ENCODE measurements around the gene RGS4.

The RGS4 gene

GRCh38 chr1:163107655-163108054 lies 38.5 kb downstream of the RGS4 start:
- peaks cover 7 to 33% (median 20%) of the 10 kb centered on the region in 11 experiments; a peak in 19 of 22 replicates for H3K9me3 ChIP-seq (replicated peaks in 1 of 11)
- H4K20me1 ChIP-seq, result no peaks in the 10 kb centered on the region
- H3K4me1 ChIP-seq, result peaks cover 0 to 12% (median 8%) of the 10 kb centered on the region in 10 experiments; a peak in 12 of 20 replicates
- H3K4me3 ChIP-seq, result no peak overlapping the region
- no peak overlapping the region for H3K4me2 ChIP-seq
- H3K9ac ChIP-seq, result no peak overlapping the region
- no peaks in the 10 kb centered on the region for H3K27me3 ChIP-seq
- no peaks in the 10 kb centered on the region for H3K36me3 ChIP-seq
- no peak overlapping the region for H3K27ac ChIP-seq
- TF ChIP-seq Cebpa-rat (IDR thresholded peaks at IDR 0.05), result no peak

GRCh38 chr1:163115887-163116286 lies 46.7 kb downstream of the RGS4 start:
- H3K27me3 ChIP-seq, result no peaks in the 10 kb centered on the region

GRCh38 chr1:163119707-163120106 lies 50.5 kb downstream of the RGS4 start:
- Histone ChIP-seq H3K36me3 (no peaks in the 10 kb centered on the region), H3K4me3 (no peak overlapping the region), H3K9ac (no peak overlapping the region), H3K4me2 (no peak overlapping the region), H3K27me3 (no peaks in the 10 kb centered on the region), H3K4me1 (no peaks in the 10 kb centered on the region), H3K27ac (no peak overlapping the region), H4K20me1 (no peaks in the 10 kb centered on the region), H3K9me3 (replicated peaks in 1 of 11) (no peaks in the 10 kb centered on the region)
- TF ChIP-seq Cebpa-rat (IDR thresholded peaks at IDR 0.05), result no peak

More at GRCh38 chr1:163115887-163116286, 46.7 kb downstream of the RGS4 start:
- Histone ChIP-seq H3K4me2 (no peak overlapping the region), H3K4me1 (no peaks in the 10 kb centered on the region), H3K4me3 (no peak overlapping the region), H3K9ac (no peak overlapping the region), H4K20me1 (no peaks in the 10 kb centered on the region), H3K9me3 (replicated peaks in 1 of 11) (no peaks in the 10 kb centered on the region), H3K36me3 (no peaks in the 10 kb centered on the region), H3K27ac (no peak overlapping the region)
- no peak for TF ChIP-seq Cebpa-rat (IDR thresholded peaks at IDR 0.05)

- Histone ChIP-seq H3K4me2 (no peak overlapping the region), H3K4me1 (no peaks in the 10 kb centered on the region), H3K9ac (no peak overlapping the region), H3K27me3 (no peaks in the 10 kb centered on the region), H3K9me3 (replicated peaks in 1 of 11) (no peaks in the 10 kb centered on the region), H3K4me3 (no peak overlapping the region), H4K20me1 (no peaks in the 10 kb centered on the region), H3K36me3 (no peaks in the 10 kb centered on the region), H3K27ac (no peak overlapping the region)
- TF ChIP-seq Cebpa-rat (IDR thresholded peaks at IDR 0.05), result no peak
Observed at GRCh38 chr1:163120372-163120771, 51.2 kb downstream of the RGS4 start.

- TF ChIP-seq Cebpa-rat (IDR thresholded peaks at IDR 0.05), result no peak
- no peak overlapping the region for H3K27ac ChIP-seq
- no peaks in the 10 kb centered on the region for H3K27me3 ChIP-seq
- H3K4me1 ChIP-seq, result no peaks in the 10 kb centered on the region
- no peaks in the 10 kb centered on the region for H4K20me1 ChIP-seq
- no peak overlapping the region for H3K4me2 ChIP-seq
- H3K4me3 ChIP-seq, result no peak overlapping the region
- no peaks in the 10 kb centered on the region for H3K36me3 ChIP-seq
- no peak overlapping the region for H3K9ac ChIP-seq
- H3K9me3 ChIP-seq (replicated peaks in 1 of 11), result no peaks in the 10 kb centered on the region
Observed at GRCh38 chr1:163124812-163125211, 55.7 kb downstream of the RGS4 start.

Measured in BLaER1 treated with 17β-estradiol and CSF1 and Interleukin-3, amounts not matched to agents 10 nM and 100 nM (cell line).